Activated naive CD8-positive, alpha-beta T cell (primary cell): ENCODE data around the gene TMEM144.
A peak's percentile ranks its signal among the peaks of the same experiment; 100 is the strongest.

Experiments
- H3K27ac Mint-ChIP-seq: one replicate; pipeline ENCODE4 v1.8.0; 2021; ENCODE audit warnings: mixed read lengths
- H3K27me3 Mint-ChIP-seq: one replicate; pipeline ENCODE4 v1.8.0; 2021; ENCODE audit warnings: mixed read lengths
- H3K36me3 Mint-ChIP-seq: one replicate; pipeline ENCODE4 v1.8.0; 2021; ENCODE audit warnings: mixed read lengths
- H3K4me1 Mint-ChIP-seq: one replicate; pipeline ENCODE4 v1.8.0; 2021; ENCODE audit warnings: low read depth, mixed read lengths
- H3K4me3 Mint-ChIP-seq: one replicate; pipeline ENCODE4 v1.8.0; 2021; ENCODE audit warnings: mild to moderate bottlenecking, mixed read lengths
- H3K9me3 Mint-ChIP-seq: one replicate; pipeline ENCODE4 v1.8.0; 2021; ENCODE audit warnings: low read depth, mixed read lengths

TMEM144 gene

DNA sequence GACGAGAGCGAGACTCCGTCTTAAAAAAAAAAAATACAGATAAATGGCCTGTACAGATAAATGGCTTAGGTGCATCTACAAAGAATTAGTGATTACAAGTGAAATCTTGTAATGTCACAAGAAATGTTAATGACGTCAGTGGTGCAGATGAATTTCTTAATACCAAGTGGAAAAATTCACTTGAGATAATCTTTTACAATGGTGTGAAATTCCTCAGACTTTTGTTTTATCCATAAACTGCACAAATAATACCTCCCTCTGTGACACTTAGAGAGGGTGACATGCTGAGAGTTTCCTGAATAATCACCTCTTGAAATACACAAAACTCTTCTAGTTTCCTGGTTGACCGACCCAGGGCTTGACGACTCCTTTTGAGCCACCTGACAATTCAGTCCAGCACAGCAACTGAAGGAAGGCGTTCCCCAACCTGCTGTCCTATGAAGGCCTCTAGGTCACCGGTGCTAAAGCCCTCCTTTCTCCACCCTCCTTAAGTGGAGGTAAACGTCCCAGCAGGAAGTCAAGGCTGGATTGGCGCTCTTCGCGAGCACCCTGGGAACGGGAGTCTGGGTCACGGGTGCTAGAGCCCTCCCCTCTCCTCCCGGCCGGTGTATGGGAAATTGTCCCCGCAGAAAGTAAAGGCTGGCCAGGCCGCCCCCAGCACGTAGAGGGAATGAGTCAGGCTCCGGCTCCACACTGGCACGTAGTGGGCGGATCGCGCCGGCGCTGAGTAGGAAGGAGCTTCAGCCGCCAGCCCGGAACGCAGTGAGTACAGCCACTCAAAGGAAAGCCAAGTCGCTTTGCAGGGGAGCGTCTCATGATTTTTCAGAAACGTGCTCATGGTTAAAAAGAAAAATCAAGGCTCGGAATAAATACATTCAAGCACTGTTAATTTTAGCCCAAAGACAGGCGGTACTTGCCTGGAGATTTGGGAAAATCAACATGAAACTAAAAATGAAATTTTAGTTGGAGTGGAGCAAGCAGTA, at the start of gene TMEM144:
Gene TMEM144, plus strand, starts transcription at position 662 of the 983 bp plus-strand sequence. CDS start 2,182 bp downstream, outside the sequence.
- H3K36me3 Mint-ChIP-seq = no peaks in the 10 kb centered on the region
- H3K27ac Mint-ChIP-seq = no peak within 1 kb of the TSS
- peaks cover 5% of the 10 kb centered on the region for H3K9me3 Mint-ChIP-seq
- H3K4me3 Mint-ChIP-seq = peak within 1 kb of the TSS; percentile 84
- peaks cover 16% of the 10 kb centered on the region for H3K4me1 Mint-ChIP-seq
- H3K27me3 Mint-ChIP-seq = peaks cover 17% of the 10 kb centered on the region

DNA sequence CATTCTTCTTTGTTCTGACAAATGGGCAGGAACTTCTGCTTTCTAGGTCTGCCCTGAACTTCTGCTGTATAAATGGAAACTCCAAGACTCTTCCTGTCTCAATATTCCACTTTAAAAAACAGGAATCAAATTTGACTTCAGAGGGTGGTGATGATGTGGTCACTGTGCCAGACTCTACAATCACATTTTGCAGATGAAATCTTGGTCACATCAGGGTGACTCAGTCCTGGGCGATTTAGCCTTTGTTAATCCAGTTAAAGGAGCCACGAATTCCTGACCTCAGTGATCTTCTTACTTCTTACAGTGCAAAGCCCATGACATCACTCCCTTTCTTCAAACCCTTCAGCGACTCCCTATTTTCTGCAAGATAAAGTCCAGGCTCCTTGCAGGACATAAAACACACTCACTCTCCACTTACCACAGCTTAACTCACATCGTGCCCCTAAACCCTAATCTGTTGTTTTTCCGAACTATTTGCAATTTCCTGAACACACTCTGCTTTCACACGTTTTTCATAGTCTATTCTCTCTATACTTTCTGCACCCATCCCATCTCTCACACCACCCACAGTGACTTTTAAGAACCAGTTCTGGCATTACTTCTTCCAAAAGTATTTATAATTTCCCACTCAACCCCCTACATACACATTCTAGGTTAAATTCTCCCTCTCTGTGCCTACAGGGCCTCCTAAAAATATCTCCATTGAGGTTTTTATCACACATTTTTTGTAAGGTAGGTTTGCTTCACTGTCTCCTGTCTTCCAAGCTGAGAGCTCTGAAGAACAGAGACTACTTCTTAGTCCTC, 48.5 kb upstream of the TMEM144 start:
- peaks cover 6% of the 10 kb centered on the region for H3K27me3 Mint-ChIP-seq
- H3K36me3 Mint-ChIP-seq = no peaks in the 10 kb centered on the region
- H3K27ac Mint-ChIP-seq = no peak overlapping the region
- H3K4me1 Mint-ChIP-seq = no peaks in the 10 kb centered on the region
- H3K4me3 Mint-ChIP-seq = no peak overlapping the region
- H3K9me3 Mint-ChIP-seq = no peaks in the 10 kb centered on the region

DNA sequence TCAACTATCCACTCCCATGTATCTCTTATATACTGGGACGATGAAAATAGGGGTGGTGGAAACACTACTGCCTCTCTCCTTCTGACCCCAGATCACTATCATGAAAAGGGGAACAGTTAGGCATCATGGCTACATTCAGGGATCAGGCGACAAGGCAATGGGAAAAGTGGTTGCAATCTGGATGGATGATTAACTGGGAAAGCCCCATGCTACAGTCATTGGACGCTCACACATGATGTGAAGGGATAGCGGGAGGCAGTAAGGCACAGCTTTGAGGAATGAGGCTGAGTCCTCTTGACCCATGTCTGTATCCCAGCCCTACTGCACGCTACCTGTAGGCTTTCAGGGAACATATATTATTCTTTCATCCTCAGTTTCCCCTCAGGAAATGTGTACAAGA, 47.7 kb upstream of the TMEM144 start:
- peaks cover 7% of the 10 kb centered on the region for H3K27me3 Mint-ChIP-seq
- no peaks in the 10 kb centered on the region for H3K9me3 Mint-ChIP-seq
- no peaks in the 10 kb centered on the region for H3K4me1 Mint-ChIP-seq
- H3K27ac Mint-ChIP-seq = no peak overlapping the region
- no peak overlapping the region for H3K4me3 Mint-ChIP-seq
- H3K36me3 Mint-ChIP-seq = no peaks in the 10 kb centered on the region

DNA sequence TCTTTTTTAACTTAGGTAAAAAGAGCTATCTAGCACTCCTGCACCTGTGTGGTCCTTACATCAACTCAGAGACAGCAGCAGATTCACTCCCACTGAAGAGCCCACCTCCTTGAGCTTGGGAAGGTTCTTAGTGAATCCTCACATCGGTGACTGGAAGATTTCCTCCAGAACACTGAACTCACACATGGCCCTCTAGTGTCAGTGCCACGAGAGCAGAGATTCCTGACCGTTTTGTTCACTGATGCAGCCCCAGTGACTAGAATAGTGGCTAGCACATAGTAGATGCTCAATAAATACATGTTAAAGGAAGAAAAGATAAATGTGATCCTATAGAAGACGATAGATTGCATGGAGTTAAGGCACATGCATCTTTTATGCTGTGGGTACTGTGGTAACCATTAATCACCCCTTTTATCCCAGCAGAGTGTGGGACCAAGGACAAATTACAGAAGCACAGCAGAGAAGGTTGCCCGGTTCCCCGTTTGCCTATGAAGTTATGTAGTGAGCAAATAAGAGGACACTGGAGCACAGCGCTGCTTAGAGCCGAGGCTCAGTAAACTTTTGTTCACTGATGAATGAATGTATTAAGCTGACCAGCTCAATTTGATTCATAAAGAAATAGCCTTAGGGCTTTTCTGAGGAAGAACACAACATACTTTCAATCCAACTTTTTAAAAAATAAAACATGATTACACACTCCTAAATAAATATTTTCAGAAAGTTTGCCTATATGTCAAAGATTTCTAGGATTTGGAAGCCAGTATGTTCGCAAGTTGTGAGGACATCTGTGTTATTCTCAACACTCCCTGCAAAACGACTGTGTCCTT, 46.1 kb upstream of the TMEM144 start:
- Mint-ChIP-seq H3K9me3 (no peaks in the 10 kb centered on the region), H3K27me3 (peaks cover 12% of the 10 kb centered on the region), H3K36me3 (no peaks in the 10 kb centered on the region), H3K4me1 (no peaks in the 10 kb centered on the region), H3K4me3 (no peak overlapping the region), H3K27ac (no peak overlapping the region)

DNA sequence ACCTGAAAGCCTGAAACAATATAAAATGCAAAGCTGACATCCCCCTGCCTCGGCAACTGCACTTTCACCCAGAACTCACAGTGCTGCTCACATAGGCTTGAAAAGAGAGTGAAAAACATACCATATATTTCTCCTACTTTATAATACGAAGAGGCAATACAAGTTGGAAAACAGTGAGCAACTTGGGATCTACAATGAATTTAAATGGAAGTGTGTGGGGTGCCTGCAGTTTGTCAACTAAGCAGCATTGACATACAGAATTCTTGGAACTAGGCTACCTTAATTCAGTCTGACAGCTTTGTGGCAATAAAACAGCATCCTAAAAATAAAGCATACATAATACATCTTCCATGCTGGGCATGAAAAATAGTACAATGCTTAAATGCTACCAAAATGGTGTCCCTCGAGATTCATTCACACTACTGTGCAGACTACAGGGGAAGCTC, 45.5 kb upstream of the TMEM144 start:
- Mint-ChIP-seq H3K4me1 (no peaks in the 10 kb centered on the region), H3K36me3 (no peaks in the 10 kb centered on the region), H3K4me3 (no peak overlapping the region), H3K9me3 (no peaks in the 10 kb centered on the region), H3K27me3 (peaks cover 15% of the 10 kb centered on the region), H3K27ac (no peak overlapping the region)

DNA sequence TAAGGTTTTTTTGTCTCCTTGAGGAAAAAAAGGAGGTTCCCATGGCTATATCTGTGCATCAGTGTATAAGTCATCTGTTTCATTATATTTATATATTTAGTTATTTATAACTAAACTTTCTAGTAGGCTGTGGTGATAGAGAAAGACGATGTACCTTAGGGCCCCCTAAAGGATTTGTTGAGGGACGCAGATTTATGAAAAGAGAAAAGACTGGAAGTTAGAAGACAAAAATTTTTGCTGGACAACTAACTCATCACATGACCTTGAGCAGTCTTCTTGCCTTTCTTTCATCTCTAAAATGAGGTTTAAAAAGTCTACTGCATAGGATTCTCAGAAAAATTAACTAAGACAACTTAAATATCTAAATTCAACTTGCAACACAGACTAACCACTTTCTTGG, 43.6 kb upstream of the TMEM144 start:
- H3K4me3 Mint-ChIP-seq = no peak overlapping the region
- no peaks in the 10 kb centered on the region for H3K4me1 Mint-ChIP-seq
- H3K36me3 Mint-ChIP-seq = no peaks in the 10 kb centered on the region
- peaks cover 20% of the 10 kb centered on the region for H3K27me3 Mint-ChIP-seq
- H3K9me3 Mint-ChIP-seq = no peaks in the 10 kb centered on the region
- H3K27ac Mint-ChIP-seq = no peak overlapping the region

DNA sequence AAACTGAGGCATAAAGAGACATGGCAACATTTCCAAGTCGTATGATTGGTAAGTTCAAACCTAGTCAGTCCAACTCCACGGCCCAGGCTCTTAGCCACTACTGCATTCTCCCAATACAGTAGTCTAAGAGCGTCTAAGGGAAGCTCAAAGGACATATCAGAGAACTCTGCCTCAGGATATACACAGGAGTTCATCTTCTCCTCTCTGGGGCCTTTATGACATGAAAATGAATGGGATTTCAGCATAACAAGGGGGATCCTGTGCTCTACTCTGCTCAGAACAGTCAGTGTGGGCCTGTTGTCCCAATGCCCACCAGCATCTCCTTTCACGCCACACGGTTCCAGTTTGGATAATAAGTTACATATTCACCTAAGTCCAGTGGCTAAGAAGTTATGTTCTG, 41.7 kb upstream of the TMEM144 start:
- Mint-ChIP-seq H3K9me3 (no peaks in the 10 kb centered on the region), H3K4me1 (peaks cover 3% of the 10 kb centered on the region), H3K36me3 (no peaks in the 10 kb centered on the region), H3K27ac (no peak overlapping the region), H3K27me3 (peaks cover 22% of the 10 kb centered on the region), H3K4me3 (no peak overlapping the region)

DNA sequence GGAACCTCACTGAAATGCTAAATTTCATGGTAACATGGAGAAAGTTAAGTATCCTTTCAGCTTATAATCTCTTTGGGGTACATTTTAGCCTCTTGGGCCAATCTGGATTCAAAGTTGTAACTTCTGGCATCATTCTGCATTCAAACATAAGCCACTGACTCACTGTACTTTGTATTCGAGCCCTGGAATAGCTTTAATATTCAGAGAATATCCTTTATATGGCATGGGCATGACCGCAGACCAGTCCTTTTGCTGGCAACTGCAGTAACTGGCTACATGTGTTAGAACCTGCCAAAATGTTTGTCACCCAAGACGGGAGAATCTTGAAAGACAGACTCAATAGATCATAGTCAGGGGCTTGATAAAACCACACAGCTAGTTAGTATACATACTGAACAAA, 40.8 kb upstream of the TMEM144 start:
- no peak overlapping the region for H3K27ac Mint-ChIP-seq
- no peak overlapping the region for H3K4me3 Mint-ChIP-seq
- peaks cover 3% of the 10 kb centered on the region for H3K4me1 Mint-ChIP-seq
- H3K27me3 Mint-ChIP-seq = peaks cover 21% of the 10 kb centered on the region
- H3K9me3 Mint-ChIP-seq = no peaks in the 10 kb centered on the region
- no peaks in the 10 kb centered on the region for H3K36me3 Mint-ChIP-seq

DNA sequence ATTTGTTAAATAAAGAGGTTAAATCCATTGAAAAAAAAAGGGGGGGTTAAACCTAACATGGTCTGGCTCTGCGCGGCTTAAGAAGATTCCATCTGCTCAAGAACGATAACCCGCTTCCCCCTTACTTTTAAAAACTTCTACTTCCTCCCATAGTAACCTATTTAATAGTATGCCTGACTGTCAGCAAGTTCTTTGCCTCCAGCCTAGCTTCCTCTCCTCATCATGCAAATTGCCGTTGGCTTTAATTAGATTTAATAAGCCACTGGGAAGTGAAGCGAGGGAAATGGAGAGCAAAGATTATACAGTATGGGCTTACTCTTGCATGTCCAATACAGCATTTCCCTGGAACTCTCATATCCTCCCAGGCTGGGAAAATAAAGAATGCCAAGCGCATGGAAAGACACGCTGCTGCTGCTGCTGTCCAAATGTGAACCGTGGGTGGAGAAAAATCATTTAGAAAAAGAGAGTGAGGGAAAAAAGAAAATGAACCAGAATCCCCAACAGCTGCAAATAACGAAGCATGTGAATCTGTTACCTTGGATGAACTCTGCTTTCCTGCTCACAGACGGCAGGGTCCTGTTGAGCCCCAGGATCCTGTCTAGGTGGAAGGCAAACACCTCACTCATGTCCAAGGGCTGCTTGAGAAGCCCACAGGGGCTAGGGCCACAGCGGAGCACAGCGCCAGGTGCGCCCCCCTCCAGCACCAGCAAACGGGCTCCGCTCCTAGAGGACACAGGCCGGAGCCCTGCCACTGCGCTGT, 40.2 kb upstream of the TMEM144 start:
- peaks cover 21% of the 10 kb centered on the region for H3K27me3 Mint-ChIP-seq
- H3K4me1 Mint-ChIP-seq = peaks cover 3% of the 10 kb centered on the region
- H3K4me3 Mint-ChIP-seq = no peak overlapping the region
- no peaks in the 10 kb centered on the region for H3K9me3 Mint-ChIP-seq
- H3K36me3 Mint-ChIP-seq = no peaks in the 10 kb centered on the region
- H3K27ac Mint-ChIP-seq = no peak overlapping the region

DNA sequence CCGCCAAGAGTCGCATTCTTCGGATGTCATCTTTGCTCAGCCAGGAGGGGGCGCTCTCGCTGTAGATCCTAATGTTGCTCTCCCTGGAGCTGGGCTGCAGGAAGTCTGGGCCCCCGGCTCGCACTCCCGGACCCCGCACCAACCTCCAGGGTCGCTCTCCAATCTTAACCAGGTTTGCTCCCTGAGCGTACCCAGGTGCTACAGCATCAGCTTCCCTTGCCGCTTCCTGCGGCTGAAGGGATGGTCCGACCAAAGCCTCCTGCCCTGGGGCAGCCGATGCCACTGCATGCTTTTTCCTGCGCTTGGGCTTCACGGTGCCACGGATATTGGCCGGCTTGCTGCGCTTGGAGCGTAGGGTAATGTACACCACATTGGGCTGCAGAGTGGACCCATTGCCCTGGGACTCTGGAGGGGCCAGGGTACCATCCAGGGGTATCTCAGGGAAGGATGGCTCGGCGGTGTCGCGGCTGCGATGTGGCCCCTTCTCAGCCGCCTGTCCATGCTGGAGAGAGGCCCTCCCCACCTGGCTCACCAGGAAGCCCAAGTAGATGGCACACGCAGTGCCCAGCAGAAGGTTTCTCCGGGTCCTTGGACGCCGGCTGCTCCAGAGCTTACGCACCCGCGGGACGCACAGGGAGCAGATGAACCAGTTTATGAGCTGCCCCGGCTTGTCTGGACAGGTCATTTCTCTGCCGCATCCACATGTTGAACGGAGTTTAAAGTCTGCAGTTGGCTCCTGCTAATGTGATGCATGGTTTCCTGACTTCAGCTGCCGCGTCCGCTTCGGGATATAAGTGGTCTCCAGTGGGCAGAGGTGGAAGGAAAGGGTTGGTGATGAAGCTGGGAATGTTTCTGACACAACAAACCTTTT, 39.4 kb upstream of the TMEM144 start:
- H3K36me3 Mint-ChIP-seq = no peaks in the 10 kb centered on the region
- H3K4me1 Mint-ChIP-seq = peaks cover 3% of the 10 kb centered on the region
- no peak overlapping the region for H3K4me3 Mint-ChIP-seq
- no peaks in the 10 kb centered on the region for H3K9me3 Mint-ChIP-seq
- H3K27me3 Mint-ChIP-seq = peaks cover 21% of the 10 kb centered on the region
- H3K27ac Mint-ChIP-seq = no peak overlapping the region

DNA sequence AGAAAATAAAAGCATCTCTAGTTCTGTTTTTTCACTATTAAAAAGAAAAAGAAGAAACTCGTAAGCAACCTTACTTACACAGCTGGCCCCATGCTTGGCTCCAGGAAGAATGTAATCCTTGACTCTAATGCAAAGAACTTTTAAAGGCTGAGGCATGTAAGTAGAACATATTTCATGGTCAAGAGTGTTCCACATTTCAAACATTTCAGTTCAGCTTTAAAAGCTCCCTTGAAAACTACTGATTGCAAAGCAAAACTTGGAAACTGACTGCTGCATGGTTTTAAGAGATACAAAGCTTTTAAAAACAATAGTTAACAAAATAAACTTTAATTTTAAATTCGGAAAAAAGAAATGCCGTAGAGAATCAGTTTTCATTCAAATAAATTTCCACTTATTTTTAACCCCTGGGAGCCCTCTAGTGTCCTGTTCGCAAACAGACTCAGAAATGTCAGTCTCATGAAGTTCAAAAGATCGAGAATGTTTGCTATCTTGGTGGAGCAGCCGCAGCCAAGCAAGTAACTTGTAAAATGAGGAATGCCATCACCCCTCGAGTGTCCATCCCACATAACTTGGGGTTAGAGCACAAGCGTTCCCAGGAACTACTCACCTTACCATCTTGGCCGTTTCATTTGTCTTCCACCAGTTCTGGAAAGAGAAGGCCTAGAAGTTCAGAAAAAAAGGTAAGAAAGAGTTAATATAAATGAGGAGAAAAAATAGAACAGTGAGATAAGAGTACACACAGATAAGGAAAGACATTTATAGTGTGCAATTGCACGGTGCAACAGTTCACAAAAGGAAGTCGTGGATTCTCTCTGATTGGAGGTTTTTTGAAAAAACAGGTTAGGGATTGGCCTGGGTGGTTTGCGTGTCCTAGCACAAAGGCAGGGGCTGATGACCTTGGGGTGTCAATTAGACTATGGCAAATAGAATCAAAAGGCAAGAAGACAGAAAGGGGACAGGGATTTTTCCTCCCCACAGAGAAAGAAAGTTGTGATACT, 37.7 kb upstream of the TMEM144 start, which contains the start of gene GASK1B:
Gene GASK1B, minus strand, starts transcription at position 765 of the 998 bp plus-strand sequence. CDS start 1,650 bp downstream, outside the sequence.
- Mint-ChIP-seq H3K27ac (no peak within 1 kb of the TSS), H3K4me1 (peaks cover 3% of the 10 kb centered on the region), H3K9me3 (no peaks in the 10 kb centered on the region), H3K4me3 (no peak within 1 kb of the TSS), H3K36me3 (no peaks in the 10 kb centered on the region), H3K27me3 (peaks cover 23% of the 10 kb centered on the region)

DNA sequence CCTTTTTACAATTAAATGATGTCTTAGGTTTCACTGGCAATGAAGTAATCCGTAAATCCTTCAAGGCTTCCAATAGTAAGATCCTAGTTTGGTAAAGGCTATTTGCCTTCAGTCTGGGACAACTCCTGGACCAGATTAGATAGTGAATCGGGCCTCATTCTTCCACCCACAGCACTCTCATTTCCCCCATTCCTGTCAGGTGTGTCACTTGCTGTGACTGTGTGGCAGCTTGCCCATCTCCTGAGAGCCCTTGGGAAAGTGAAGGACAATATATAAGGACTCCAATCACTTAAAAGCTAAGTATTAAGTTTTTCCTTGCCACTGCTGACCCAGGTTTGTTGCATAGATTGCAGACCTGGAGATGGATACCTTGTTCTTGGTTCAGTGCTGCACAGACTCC, 34.2 kb upstream of the TMEM144 start:
- no peaks in the 10 kb centered on the region for H3K36me3 Mint-ChIP-seq
- H3K27ac Mint-ChIP-seq = no peak overlapping the region
- H3K27me3 Mint-ChIP-seq = peaks cover 12% of the 10 kb centered on the region
- H3K9me3 Mint-ChIP-seq = no peaks in the 10 kb centered on the region
- H3K4me1 Mint-ChIP-seq = peaks cover 3% of the 10 kb centered on the region
- no peak overlapping the region for H3K4me3 Mint-ChIP-seq
